Measurements from ENCODE around the gene PRKG1.
"Not testable (repeated sequence)": the region's sequence is repeated elsewhere in the genome, so short reads cannot be mapped to it uniquely, and the experiment has no call there.

Gene PRKG1

GRCh38 chr10:51510231-51510630 is 435.9 kb downstream of the PRKG1 start:
- DNase-seq (ENCODE audit: low spot score) = no peak

GRCh38 chr10:51521605-51522004 is 447.3 kb downstream of the PRKG1 start:
- DNase-seq (ENCODE audit: low spot score) = no peak

GRCh38 chr10:51522858-51523257 is 448.6 kb downstream of the PRKG1 start:
- no peak for DNase-seq (ENCODE audit: low spot score)

- DNase-seq (ENCODE audit: low spot score) = no peak
Observed at GRCh38 chr10:51523440-51523839, 449.2 kb downstream of the PRKG1 start.

GRCh38 chr10:51524041-51524440 is 449.8 kb downstream of the PRKG1 start:
- no peak for DNase-seq (ENCODE audit: low spot score)

GRCh38 chr10:51527522-51528219 is 453.4 kb downstream of the PRKG1 start:
- no peak for DNase-seq (ENCODE audit: low spot score)

GRCh38 chr10:51528527-51528926 is 454.2 kb downstream of the PRKG1 start:
- no peak for DNase-seq (ENCODE audit: low spot score)

GRCh38 chr10:51530541-51530940 is 456.3 kb downstream of the PRKG1 start:
- no peak for DNase-seq (ENCODE audit: low spot score)

- DNase-seq (ENCODE audit: low spot score) = no peak
Observed at GRCh38 chr10:51532044-51532443, 457.8 kb downstream of the PRKG1 start.

GRCh38 chr10:51542853-51543252 is 468.6 kb downstream of the PRKG1 start:
- no peak for DNase-seq (ENCODE audit: low spot score)

- no peak for DNase-seq (ENCODE audit: low spot score)
Observed at GRCh38 chr10:51544933-51545332, 470.6 kb downstream of the PRKG1 start.

GRCh38 chr10:51547941-51548340 is 473.7 kb downstream of the PRKG1 start:
- no peak for DNase-seq (ENCODE audit: low spot score)

GRCh38 chr10:51552879-51553278 is 478.6 kb downstream of the PRKG1 start:
- no peak for DNase-seq (ENCODE audit: low spot score)

GRCh38 chr10:51564896-51565510 is 490.7 kb downstream of the PRKG1 start:
- DNase-seq (ENCODE audit: low spot score) = no peak

GRCh38 chr10:51567271-51567670 is 493.0 kb downstream of the PRKG1 start:
- DNase-seq (ENCODE audit: low spot score) = no peak

GRCh38 chr10:51569467-51569866 is 495.2 kb downstream of the PRKG1 start:
- no peak for DNase-seq (ENCODE audit: low spot score)

GRCh38 chr10:51574248-51575048 is 500.2 kb downstream of the PRKG1 start:
- DNase-seq (ENCODE audit: low spot score) = no peak

- not testable (repeated sequence) for DNase-seq (ENCODE audit: low spot score)
Observed at GRCh38 chr10:51581196-51581595, 506.9 kb downstream of the PRKG1 start.

- no peak for DNase-seq (ENCODE audit: low spot score)
Observed at GRCh38 chr10:51583976-51584375, 509.7 kb downstream of the PRKG1 start.

- DNase-seq (ENCODE audit: low spot score) = no peak
Observed at GRCh38 chr10:51585742-51586141, 511.5 kb downstream of the PRKG1 start.

GRCh38 chr10:51588984-51589383 is 514.7 kb downstream of the PRKG1 start:
- no peak for DNase-seq (ENCODE audit: low spot score)

- no peak for DNase-seq (ENCODE audit: low spot score)
Observed at GRCh38 chr10:51590818-51591217, 516.5 kb downstream of the PRKG1 start.

GRCh38 chr10:51596695-51597094 is 522.4 kb downstream of the PRKG1 start:
- DNase-seq (ENCODE audit: low spot score) = no peak

Measured in CD4-positive, alpha-beta T cell treated with Interleukin-2 at 100 ng/mL for 4 hours (primary cell).